HG03280 (cell line): ENCODE measurements around the gene SHROOM2.
"Not testable (repeated sequence)": the region's sequence is repeated elsewhere in the genome, so short reads cannot be mapped to it uniquely, and the experiment has no call there.

Experiments used
- ATAC-seq: cut with Tn5 transposase; IDR thresholded peaks from one replicate; pipeline ENCODE4 v1.9.1; 2021; ENCODE audit warnings: mild to moderate bottlenecking, moderate library complexity; ENCODE audit not compliant: unreplicated experiment

SHROOM2 gene

DNA sequence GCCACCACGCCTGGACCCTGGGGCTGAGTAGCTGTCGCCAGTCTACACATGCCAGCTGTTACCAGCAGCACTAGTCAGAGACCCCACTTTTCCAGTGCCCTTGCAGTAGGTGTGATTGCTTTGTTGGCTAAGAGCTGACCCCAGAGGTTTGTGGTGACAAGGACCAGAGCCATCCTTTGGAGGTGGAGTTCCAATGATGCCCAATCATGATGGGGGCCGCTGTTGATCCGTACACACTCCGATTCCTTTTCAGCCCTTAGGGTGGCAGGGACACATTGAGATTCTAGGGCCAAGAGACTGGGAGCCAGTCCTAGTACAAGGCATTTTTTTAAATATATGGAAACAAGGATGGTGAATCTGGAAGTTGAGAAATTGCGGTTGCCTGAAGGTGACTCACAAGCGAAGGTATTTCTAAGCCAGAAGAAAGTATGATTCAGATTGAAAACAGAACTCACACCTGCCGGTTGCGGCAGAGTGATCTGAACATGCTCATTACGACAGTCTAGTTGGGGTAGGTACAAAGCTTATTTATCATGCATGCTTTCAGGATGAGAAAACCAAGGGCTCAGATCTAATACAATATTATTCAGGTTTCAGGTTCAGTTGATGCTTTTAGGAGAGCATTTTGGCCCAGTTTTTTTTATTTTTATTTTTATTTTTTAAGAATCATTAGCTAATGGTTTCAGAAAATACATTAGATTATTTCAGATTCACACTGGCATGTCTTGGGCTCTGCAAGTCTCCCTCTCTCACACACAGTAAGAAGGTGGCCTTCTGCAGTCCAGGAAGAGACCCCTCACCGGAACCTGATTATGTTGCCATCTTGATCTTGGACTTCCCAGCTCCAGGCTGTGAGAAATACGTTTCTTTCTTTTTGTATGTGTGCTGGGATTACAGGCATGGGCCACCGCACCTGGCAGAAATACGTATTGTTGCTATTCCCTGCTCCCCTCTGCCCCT lies 43.4 kb downstream of the SHROOM2 start:
- ATAC-seq = peak; percentile 94

DNA sequence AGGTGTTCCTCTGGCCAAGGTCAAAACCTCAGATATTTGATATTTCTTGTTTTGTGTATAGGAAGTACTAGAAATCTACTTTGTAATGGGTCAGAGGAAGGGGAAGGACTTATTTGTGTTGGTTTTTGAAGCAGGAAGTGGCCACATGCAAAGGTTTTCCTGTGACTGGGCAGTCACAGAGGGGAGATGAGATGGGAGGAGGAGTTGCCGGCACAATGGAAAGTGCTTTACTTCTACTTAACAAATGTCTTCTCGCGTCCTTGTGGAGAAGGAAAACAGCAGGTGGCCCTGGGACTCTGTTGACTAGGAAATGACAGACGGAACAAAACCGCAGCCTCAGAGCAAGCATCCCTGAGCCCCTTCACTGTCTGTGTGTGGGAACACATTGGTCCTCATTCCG lies 46.6 kb downstream of the SHROOM2 start:
- ATAC-seq = no peak

DNA sequence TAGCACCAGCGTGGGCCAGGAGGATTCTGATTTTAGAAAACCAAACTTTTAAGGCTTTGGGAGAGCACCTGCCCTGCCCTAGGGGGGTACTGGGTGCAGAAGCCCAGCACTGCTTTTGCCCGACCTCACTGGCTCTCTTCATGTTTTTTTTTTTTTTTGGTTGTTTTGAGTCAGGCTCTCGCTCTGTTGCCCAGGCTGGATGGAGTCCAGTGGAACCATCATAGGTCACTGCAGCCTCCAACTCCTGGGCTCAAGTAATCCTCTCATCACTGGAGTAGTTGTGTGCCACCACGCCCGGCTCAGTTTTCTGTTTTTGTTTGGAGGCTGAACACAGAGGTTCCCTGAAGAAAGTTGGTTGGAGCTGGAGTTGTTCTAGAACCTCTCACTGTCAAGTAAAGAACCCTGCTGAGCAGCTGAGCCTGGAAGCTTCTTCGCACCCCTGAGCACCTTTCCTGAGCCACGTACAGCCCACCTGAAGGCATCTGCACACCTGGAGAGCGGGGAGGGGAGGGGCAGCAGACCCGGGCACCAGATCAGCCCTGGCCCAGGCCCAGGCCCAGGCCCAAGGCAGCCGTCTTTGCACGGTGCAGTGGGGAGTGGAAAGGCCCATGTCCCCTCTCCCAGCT lies 49.5 kb downstream of the SHROOM2 start:
- no peak for ATAC-seq

- ATAC-seq = no peak
These were observed 56.3 kb downstream of the SHROOM2 start for GRCh38 chrX:9842541-9842940.

GRCh38 chrX:9844936-9845577 lies 58.8 kb downstream of the SHROOM2 start:
- ATAC-seq = no peak

DNA sequence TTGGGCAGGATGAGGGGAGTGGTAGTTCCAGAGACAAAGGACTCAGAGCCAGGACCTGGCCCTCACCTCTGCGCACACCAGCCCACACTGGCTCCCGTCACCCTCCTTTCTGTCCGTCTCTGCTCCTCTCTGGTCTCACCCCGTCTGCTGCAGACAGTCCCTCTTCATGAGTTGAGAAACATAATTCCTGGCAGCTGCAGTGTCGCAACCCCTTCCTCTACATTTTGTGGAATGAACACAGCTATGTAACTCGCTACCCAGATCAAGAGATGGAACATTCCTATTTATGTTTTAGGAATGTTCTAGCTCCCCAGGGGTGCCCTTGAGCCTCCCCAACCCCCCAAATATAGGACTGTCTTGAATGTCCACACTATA lies 59.3 kb downstream of the SHROOM2 start:
- ATAC-seq = no peak

- no peak for ATAC-seq
These were observed 60.4 kb downstream of the SHROOM2 start for GRCh38 chrX:9846631-9847030.

GRCh38 chrX:9847071-9847470 lies 60.8 kb downstream of the SHROOM2 start:
- no peak for ATAC-seq

- no peak for ATAC-seq
These were observed 62.7 kb downstream of the SHROOM2 start for GRCh38 chrX:9848718-9849479.

GRCh38 chrX:9851890-9852289 lies 65.7 kb downstream of the SHROOM2 start:
- no peak for ATAC-seq

GRCh38 chrX:9853307-9853706 lies 67.1 kb downstream of the SHROOM2 start:
- ATAC-seq = no peak

GRCh38 chrX:9855561-9856283 lies 69.5 kb downstream of the SHROOM2 start:
- no peak for ATAC-seq

GRCh38 chrX:9856588-9856987 lies 70.4 kb downstream of the SHROOM2 start:
- ATAC-seq = no peak

DNA sequence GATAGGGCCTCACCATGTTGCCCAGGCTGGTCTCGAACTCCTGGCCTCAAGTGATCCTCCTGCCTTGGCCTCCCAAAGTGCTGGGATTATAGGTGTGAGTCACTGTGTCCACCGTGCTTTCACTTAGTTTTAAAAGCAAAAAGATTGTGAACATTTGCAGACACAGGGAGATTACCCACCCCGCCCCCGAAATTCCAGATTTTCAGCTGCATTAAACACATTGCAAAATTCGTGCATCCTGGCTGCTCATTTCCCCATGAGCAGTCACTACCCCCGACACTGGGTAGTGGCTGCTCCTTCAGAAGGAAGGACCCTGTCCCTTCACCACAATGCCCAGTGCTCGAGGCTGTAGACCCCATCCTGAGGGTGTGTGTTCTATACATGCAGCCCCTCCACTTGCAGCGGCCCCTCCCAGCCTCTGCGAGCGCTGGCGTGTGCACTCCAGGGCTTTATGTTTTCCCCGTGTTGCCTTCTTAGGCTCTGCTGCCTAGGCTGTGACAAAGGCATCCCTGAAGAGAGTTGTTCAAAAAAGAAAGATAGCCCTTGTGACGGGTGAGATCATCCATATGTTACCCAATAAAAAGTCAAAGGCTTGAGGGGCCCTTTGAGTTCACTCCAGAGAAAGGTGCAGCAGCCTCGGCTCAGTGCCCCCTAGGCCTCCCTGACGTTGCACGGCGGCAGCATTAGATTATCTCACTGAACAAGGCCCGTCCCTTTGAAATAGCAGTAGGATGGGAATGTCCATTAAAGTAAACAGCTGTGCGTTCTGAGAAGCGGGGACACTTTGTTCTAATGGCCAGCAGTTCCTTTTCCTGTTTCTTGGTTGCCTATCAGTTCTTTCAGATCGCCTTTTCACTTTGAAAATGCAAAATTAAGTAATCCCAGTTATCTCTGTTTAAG lies 71.6 kb downstream of the SHROOM2 start:
- no peak for ATAC-seq

- ATAC-seq = not testable (repeated sequence)
These were observed 72.5 kb downstream of the SHROOM2 start for GRCh38 chrX:9858684-9859083.

- no peak for ATAC-seq
These were observed 73.7 kb downstream of the SHROOM2 start for GRCh38 chrX:9859711-9860555.

DNA sequence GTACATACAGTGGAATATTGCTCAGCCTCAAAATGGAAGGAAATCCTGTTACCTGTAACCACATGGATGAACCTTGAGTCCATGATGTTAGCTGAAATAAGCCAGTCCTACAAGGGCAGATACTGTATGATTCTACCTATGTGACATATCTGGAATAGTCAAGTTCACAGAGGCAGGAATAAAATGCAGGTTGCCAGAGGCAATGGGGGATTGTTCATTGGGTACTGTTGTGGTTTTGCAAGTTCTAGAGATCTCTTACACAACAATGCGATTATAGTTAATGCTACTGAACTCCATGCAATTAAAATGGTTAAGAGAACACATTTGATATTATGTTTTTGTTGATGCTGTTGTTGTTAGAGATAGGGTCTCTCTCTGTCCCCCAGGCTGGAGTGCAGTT lies 74.6 kb downstream of the SHROOM2 start:
- ATAC-seq = no peak

DNA sequence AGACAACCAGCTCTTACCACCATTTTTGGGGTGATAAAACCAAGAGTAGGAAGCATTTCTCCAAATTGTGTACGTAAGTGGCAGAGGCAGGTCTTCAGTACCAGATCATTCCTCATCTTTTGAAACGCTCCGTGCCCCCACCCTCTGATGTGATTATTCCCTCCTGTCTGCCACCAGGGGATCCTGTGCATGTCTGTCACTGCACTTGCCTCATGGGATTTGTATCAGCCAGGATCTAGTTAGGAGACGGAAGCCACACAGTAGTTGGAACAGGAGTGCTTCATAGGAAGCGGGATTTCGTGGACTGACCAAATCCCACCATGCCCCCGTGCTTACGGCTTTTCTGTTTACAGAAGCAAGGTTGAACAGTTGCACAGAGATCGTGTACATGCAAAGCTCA lies 75.5 kb downstream of the SHROOM2 start:
- no peak for ATAC-seq
